HUES6 (cell line): Measurements from ENCODE around the gene NME3.
"Not testable (repeated sequence)": the region's sequence is repeated elsewhere in the genome, so short reads cannot be mapped to it uniquely, and the experiment has no call there.

Experiments
- H3K27ac ChIP-seq: 2 replicates; pipeline ENCODE4 v1.7.0; 2013; ENCODE audit warnings: low read depth, mild to moderate bottlenecking, low read length, inconsistent platforms
- H3K27me3 ChIP-seq: 2 replicates; pipeline ENCODE4 v1.6.1; 2013; ENCODE audit warnings: low read length; ENCODE audit not compliant: control insufficient read depth, insufficient read depth
- H3K36me3 ChIP-seq: 2 replicates; pipeline ENCODE4 v1.6.1; 2013; ENCODE audit warnings: low read length; ENCODE audit not compliant: control insufficient read depth, insufficient read depth
- H3K4me1 ChIP-seq: 2 replicates; pipeline ENCODE4 v1.6.1; 2013; ENCODE audit warnings: low read length; ENCODE audit not compliant: control insufficient read depth, insufficient read depth
- H3K4me3 ChIP-seq: 2 replicates; pipeline ENCODE4 v1.5.1; 2013; ENCODE audit warnings: low read depth, low read length
- H3K9ac ChIP-seq: one replicate; pipeline ENCODE4 v1.6.1; 2013; ENCODE audit warnings: mild to moderate bottlenecking, low read length
- H3K9me3 ChIP-seq: 2 replicates; pipeline ENCODE4 v1.6.1; 2013; ENCODE audit warnings: low read depth, low read length; ENCODE audit not compliant: control insufficient read depth, insufficient read depth

NME3 gene

DNA sequence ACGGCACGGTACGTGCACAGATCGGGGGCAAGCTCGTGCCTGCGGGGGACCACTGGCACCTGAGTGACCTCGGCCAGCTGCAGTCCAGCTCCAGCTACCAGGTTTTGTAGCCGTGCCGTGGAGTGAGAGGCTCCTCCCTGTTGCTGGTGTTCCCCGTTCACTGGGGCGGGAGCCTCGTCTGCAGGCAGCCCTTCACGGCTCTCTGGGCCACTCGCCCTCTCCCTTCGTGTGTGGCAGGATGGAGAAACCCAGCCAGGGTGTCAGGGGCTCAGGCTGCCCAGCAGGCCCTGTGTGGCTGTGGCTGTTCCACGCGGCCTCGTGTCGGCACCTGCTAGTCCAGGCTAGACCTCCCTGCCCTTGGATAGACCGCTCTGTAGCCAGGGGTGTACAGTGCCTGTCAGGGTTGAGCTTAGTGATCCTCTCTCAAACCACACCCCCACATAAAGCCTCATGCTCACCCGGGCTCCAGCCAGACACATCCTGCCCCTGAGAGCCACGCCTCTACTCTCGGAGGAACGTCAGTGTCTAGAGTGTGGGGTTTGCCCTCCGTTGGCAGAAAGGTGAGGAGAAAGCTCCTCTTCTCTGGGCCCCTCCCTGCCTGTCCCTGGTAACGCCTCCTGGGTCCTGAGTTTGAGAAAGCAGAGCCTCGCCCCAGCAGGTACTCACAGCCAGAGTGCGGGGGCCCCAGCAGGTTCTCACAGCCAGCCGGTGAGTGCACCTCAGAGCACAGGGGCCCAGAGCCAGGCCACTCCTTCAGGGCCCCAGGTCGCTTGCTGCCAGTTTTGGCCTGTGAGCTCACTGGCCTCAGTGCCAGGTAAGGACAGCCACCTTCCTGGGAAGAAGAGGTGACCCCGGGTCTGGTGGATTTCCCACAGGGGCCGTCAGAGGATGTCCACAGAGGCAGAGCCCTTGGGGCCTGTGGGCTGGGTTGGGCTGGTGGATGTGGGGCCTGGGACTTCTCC, 27.7 kb downstream of the NME3 start:
- Histone ChIP-seq H3K4me1 (no peaks in the 10 kb centered on the region), H3K4me3 (no peak overlapping the region), H3K27me3 (no peaks in the 10 kb centered on the region), H3K27ac (no peak overlapping the region), H3K9me3 (peaks cover 17% of the 10 kb centered on the region), H3K36me3 (peaks cover 29% of the 10 kb centered on the region), H3K9ac (no peak overlapping the region)

GRCh38 chr16:1741553-1742165, 29.7 kb downstream of the NME3 start:
- no peak overlapping the region for H3K4me3 ChIP-seq
- H3K36me3 ChIP-seq: peaks cover 13% of the 10 kb centered on the region
- no peaks in the 10 kb centered on the region for H3K4me1 ChIP-seq
- no peak overlapping the region for H3K9ac ChIP-seq
- peaks cover 37% of the 10 kb centered on the region for H3K9me3 ChIP-seq
- H3K27ac ChIP-seq: no peak overlapping the region
- no peaks in the 10 kb centered on the region for H3K27me3 ChIP-seq

GRCh38 chr16:1740781-1741490, 30.4 kb downstream of the NME3 start:
- no peak overlapping the region for H3K27ac ChIP-seq
- no peak overlapping the region for H3K9ac ChIP-seq
- H3K27me3 ChIP-seq: no peaks in the 10 kb centered on the region
- no peaks in the 10 kb centered on the region for H3K4me1 ChIP-seq
- peaks cover 13% of the 10 kb centered on the region for H3K36me3 ChIP-seq
- peaks cover 44% of the 10 kb centered on the region for H3K9me3 ChIP-seq
- no peak overlapping the region for H3K4me3 ChIP-seq

DNA sequence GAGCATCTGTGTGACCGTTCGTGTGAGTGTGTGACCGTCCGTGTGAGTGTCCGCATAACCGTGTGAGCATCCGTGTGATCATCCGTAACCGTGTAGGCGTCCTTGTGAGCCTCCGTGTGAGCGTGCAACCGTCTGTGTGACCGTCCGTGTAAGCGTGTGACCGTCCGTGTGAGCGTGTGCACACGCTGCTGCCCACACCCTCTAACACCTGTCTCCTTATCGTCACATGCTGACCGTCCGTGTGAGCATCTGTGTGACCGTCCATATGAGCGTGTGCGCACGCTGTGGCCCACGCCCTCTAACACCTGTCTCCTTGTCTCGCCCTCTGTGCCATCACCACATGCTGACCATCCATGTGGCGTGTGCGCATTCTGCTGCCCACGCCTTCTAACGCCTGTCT, 31.1 kb downstream of the NME3 start:
- Histone ChIP-seq H3K4me3 (no peak overlapping the region), H3K36me3 (peaks cover 15% of the 10 kb centered on the region), H3K4me1 (no peaks in the 10 kb centered on the region), H3K9ac (no peak overlapping the region), H3K9me3 (peaks cover 51% of the 10 kb centered on the region), H3K27ac (no peak overlapping the region), H3K27me3 (no peaks in the 10 kb centered on the region)

GRCh38 chr16:1734816-1735215, 36.5 kb downstream of the NME3 start:
- H3K27ac ChIP-seq: no peak overlapping the region
- peaks cover 52% of the 10 kb centered on the region for H3K9me3 ChIP-seq
- H3K36me3 ChIP-seq: peaks cover 33% of the 10 kb centered on the region
- H3K9ac ChIP-seq: no peak overlapping the region
- no peak overlapping the region for H3K4me3 ChIP-seq
- no peaks in the 10 kb centered on the region for H3K27me3 ChIP-seq
- H3K4me1 ChIP-seq: no peaks in the 10 kb centered on the region

DNA sequence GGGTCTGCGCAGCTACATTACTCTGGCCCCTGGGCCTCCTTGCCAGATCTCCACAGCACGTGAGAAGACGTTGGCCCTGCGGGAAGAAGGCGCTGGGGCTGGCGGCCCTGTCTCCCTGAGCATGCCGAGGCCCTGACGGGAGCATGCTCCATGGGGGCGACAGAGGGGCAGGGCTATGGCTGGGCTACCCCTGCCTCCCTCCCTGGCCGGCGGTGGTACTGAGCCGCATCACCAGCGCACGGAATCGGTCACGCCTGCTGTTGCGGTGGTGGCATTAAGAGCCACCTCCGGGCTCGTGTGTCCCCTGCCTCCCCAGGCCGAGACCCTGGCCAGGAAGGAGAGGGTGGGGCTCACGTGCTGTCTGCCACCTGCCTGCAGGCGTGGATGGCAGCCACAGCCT, 37.2 kb downstream of the NME3 start:
- H3K4me1 ChIP-seq: no peaks in the 10 kb centered on the region
- no peak overlapping the region for H3K4me3 ChIP-seq
- H3K27ac ChIP-seq: no peak overlapping the region
- no peaks in the 10 kb centered on the region for H3K27me3 ChIP-seq
- no peak overlapping the region for H3K9ac ChIP-seq
- peaks cover 45% of the 10 kb centered on the region for H3K9me3 ChIP-seq
- peaks cover 39% of the 10 kb centered on the region for H3K36me3 ChIP-seq

DNA sequence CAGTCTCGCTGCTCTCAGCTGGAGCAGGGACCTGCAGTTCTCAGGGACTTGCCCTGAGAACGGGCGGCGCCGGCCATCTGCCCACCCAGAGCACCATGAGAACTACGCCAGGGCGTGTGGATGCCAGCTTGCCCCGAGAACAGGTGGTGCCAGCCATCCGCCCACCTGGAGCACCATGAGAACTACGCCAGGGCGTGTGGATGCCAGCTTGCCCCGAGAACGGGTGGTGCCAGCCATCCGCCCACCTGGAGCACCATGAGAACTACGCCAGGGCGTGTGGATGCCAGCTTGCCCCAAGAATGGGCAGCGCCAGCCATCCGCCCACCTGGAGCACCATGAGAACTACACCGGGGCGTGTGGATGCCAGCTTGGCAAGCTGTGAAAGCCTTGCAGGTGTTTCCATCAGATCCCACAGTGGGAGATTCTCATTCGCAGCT, 38.8 kb downstream of the NME3 start:
- H3K27me3 ChIP-seq, H3K9ac ChIP-seq, H3K27ac ChIP-seq, H3K4me1 ChIP-seq, H3K4me3 ChIP-seq: not testable (repeated sequence)
- H3K36me3 ChIP-seq: peaks cover 45% of the 10 kb centered on the region
- H3K9me3 ChIP-seq: peaks cover 29% of the 10 kb centered on the region

DNA sequence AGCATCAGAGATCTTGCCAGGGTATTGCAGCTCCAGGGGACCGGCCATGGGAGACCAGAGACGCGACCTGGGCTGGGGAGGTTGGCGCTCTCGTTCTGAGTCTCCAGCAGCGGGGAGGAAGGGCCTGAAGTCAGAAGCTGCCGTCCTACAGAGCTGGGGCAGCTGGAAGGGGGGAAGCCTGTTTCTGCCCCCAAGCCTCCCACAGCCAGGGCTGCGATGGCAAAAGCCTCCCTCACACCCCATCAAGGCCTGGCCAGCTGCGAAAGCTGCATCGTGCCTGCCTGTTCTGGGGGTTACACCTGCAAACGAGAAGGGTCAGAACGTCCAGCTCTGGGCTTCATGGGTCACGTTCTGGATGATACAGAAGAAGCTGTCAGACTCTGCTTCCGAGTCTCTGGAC, 39.3 kb downstream of the NME3 start:
- Histone ChIP-seq H3K27me3 (no peaks in the 10 kb centered on the region), H3K36me3 (peaks cover 48% of the 10 kb centered on the region), H3K4me1 (no peaks in the 10 kb centered on the region), H3K4me3 (no peak overlapping the region), H3K9me3 (peaks cover 24% of the 10 kb centered on the region), H3K9ac (no peak overlapping the region), H3K27ac (no peak overlapping the region)

DNA sequence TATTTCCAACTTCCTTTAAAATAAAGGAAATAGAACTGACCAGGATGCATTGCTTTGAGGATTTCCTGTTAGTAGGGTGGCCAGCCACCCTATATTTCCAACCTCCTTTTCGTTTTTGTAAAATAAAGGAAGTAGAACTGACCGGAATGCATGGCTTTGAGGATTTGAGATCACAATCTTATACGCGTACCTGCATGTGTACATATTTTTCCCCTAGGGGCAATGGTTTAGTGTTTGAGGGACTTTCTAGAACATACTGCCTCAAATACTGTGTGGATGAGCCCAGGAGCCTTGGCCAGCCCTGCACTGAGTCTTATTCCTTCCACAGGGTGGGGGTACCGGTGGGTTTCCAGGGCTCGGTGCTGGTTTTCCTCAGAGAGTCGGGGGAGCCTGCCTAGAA, 39.7 kb downstream of the NME3 start:
- H3K27ac ChIP-seq: no peak overlapping the region
- no peaks in the 10 kb centered on the region for H3K27me3 ChIP-seq
- H3K4me3 ChIP-seq: no peak overlapping the region
- H3K36me3 ChIP-seq: peaks cover 52% of the 10 kb centered on the region
- H3K9me3 ChIP-seq: peaks cover 20% of the 10 kb centered on the region
- no peak overlapping the region for H3K9ac ChIP-seq
- H3K4me1 ChIP-seq: no peaks in the 10 kb centered on the region

- Histone ChIP-seq H3K27me3 (no peaks in the 10 kb centered on the region), H3K4me1 (no peaks in the 10 kb centered on the region), H3K36me3 (peaks cover 54% of the 10 kb centered on the region), H3K4me3 (no peak overlapping the region), H3K9ac (no peak overlapping the region), H3K9me3 (peaks cover 15% of the 10 kb centered on the region), H3K27ac (no peak overlapping the region)
These were observed 40.3 kb downstream of the NME3 start for GRCh38 chr16:1731073-1731472.

- no peak overlapping the region for H3K27ac ChIP-seq
- no peaks in the 10 kb centered on the region for H3K4me1 ChIP-seq
- no peaks in the 10 kb centered on the region for H3K27me3 ChIP-seq
- no peak overlapping the region for H3K9ac ChIP-seq
- no peaks in the 10 kb centered on the region for H3K9me3 ChIP-seq
- no peak overlapping the region for H3K4me3 ChIP-seq
- H3K36me3 ChIP-seq: peaks cover 46% of the 10 kb centered on the region
These were observed 41.9 kb downstream of the NME3 start for GRCh38 chr16:1729445-1729844.
